GM23248 (cell line): ENCODE data around the gene FREM1.

Experiments
- EZH2 ChIP-seq: fragments of 200-600 bp; sonication (generic); IDR thresholded peaks from 2 replicates; pipeline ENCODE4 v1.6.1; 2018; ENCODE audit warnings: antibody characterized with exemption, mild to moderate bottlenecking; ENCODE audit not compliant: insufficient read depth, poor library complexity, severe bottlenecking
- EZH2phosphoT487 ChIP-seq: fragments of 200-600 bp; sonication (generic); IDR thresholded peaks from 2 replicates; pipeline ENCODE4 v1.6.1; 2018; ENCODE audit warnings: antibody characterized with exemption, moderate library complexity, mild to moderate bottlenecking, low read depth; ENCODE audit not compliant: insufficient read depth

- TF ChIP-seq EZH2 (no peak), EZH2phosphoT487 (no peak)
These were observed 46.8 kb downstream of the FREM1 start for GRCh38 chr9:14863402-14863801.
